Activated T-cell treated with anti-CD3 and anti-CD28 coated beads, Interleukin-2, amount 50 U/mL, for 4 hours (primary cell): Measurements from ENCODE around the gene AP2A2. TPM values are rescaled to one million over a fixed set of nuclear protein-coding genes. Genes with fewer than 3 reads are reported as not detected.
A peak's percentile ranks its signal among the peaks of the same experiment; 100 is the strongest.
"Not testable (repeated sequence)": the region's sequence is repeated elsewhere in the genome, so short reads cannot be mapped to it uniquely, and the experiment has no call there.

Source experiments
- ATAC-seq, 2 donors: fragments of 200-7000 bp; cut with Tn5 transposase; one replicate each; pipeline ENCODE4 v1.10.0; 2021
- DNase-seq: peaks from one replicate; pipeline ENCODE4 v3.0.0-alpha.2; 2020
- H3K27me3 Mint-ChIP-seq: one replicate; pipeline ENCODE4 v1.8.0; 2021; ENCODE audit warnings: low read depth, mixed read lengths
- H3K36me3 Mint-ChIP-seq: one replicate; pipeline ENCODE4 v1.8.0; 2022; ENCODE audit warnings: mixed read lengths; ENCODE audit not compliant: insufficient read depth
- H3K4me1 Mint-ChIP-seq: one replicate; pipeline ENCODE4 v1.8.0; 2021; ENCODE audit warnings: low read depth, mixed read lengths
- H3K4me3 Mint-ChIP-seq: one replicate; pipeline ENCODE4 v1.8.0; 2021; ENCODE audit warnings: mild to moderate bottlenecking, moderate library complexity, mixed read lengths
- H3K9me3 Mint-ChIP-seq: one replicate; pipeline ENCODE4 v1.8.0; 2021; ENCODE audit warnings: mixed read lengths
- total RNA-seq, 3 donors: library from RNA; stranded (reverse); gene quantifications; one replicate each; pipeline ENCODE4 v1.2.1, GENCODE V29; 2021

Gene AP2A2
- total RNA-seq, 3 donors from 2014 or later, result 30.4 to 41.7 (median 38.0) TPM

GRCh38 chr11:1016610-1017126 is 91.0 kb downstream of the AP2A2 start:
- ATAC-seq, result peak; percentile 36 to 45
- not testable (repeated sequence) for H3K9me3 Mint-ChIP-seq, H3K27me3 Mint-ChIP-seq, H3K4me3 Mint-ChIP-seq, DNase-seq
- H3K4me1 Mint-ChIP-seq, result peaks cover 20% of the 10 kb centered on the region
- H3K36me3 Mint-ChIP-seq, result peaks cover 14% of the 10 kb centered on the region

GRCh38 chr11:1017269-1018005 is 91.8 kb downstream of the AP2A2 start:
- Mint-ChIP-seq H3K4me3 (no peak overlapping the region), H3K4me1 (peaks cover 20% of the 10 kb centered on the region), H3K9me3 (no peaks in the 10 kb centered on the region), H3K36me3 (peaks cover 10% of the 10 kb centered on the region), H3K27me3 (no peaks in the 10 kb centered on the region)
- DNase-seq (no peak), ATAC-seq (peak; percentile 31 to 44)

GRCh38 chr11:1018091-1018490 is 92.4 kb downstream of the AP2A2 start:
- Mint-ChIP-seq H3K36me3 (peaks cover 14% of the 10 kb centered on the region), H3K27me3 (no peaks in the 10 kb centered on the region), H3K9me3 (no peaks in the 10 kb centered on the region), H3K4me3 (no peak overlapping the region), H3K4me1 (peaks cover 20% of the 10 kb centered on the region)
- DNase-seq (no peak), ATAC-seq (no peak)

- Mint-ChIP-seq H3K4me3 (no peak overlapping the region), H3K4me1 (peaks cover 20% of the 10 kb centered on the region), H3K27me3 (no peaks in the 10 kb centered on the region), H3K36me3 (peaks cover 15% of the 10 kb centered on the region), H3K9me3 (no peaks in the 10 kb centered on the region)
- ATAC-seq, result no peak
- DNase-seq, result no peak
Observed at GRCh38 chr11:1019321-1019910, 93.7 kb downstream of the AP2A2 start.

GRCh38 chr11:1020211-1020905 is 94.7 kb downstream of the AP2A2 start:
- Mint-ChIP-seq H3K27me3 (no peaks in the 10 kb centered on the region), H3K4me3 (no peak overlapping the region), H3K9me3 (no peaks in the 10 kb centered on the region), H3K36me3 (peaks cover 15% of the 10 kb centered on the region), H3K4me1 (peaks cover 20% of the 10 kb centered on the region)
- DNase-seq, result no peak
- no peak for ATAC-seq

- Mint-ChIP-seq H3K27me3 (no peaks in the 10 kb centered on the region), H3K4me1 (peaks cover 9% of the 10 kb centered on the region), H3K4me3 (no peak overlapping the region), H3K9me3 (no peaks in the 10 kb centered on the region), H3K36me3 (peaks cover 10% of the 10 kb centered on the region)
- no peak for ATAC-seq
- no peak for DNase-seq
Observed at GRCh38 chr11:1022411-1022810, 96.7 kb downstream of the AP2A2 start.

- peaks cover 2% of the 10 kb centered on the region for H3K4me1 Mint-ChIP-seq
- ATAC-seq (no peak), DNase-seq (no peak)
- no peaks in the 10 kb centered on the region for H3K27me3 Mint-ChIP-seq
- H3K36me3 Mint-ChIP-seq, result peaks cover 6% of the 10 kb centered on the region
- H3K9me3 Mint-ChIP-seq, result no peaks in the 10 kb centered on the region
- no peak overlapping the region for H3K4me3 Mint-ChIP-seq
Observed at GRCh38 chr11:1022908-1023810, 97.5 kb downstream of the AP2A2 start.

GRCh38 chr11:1023811-1024596 is 98.3 kb downstream of the AP2A2 start:
- Mint-ChIP-seq H3K36me3 (peaks cover 5% of the 10 kb centered on the region), H3K27me3 (no peaks in the 10 kb centered on the region), H3K4me3 (no peak overlapping the region), H3K4me1 (no peaks in the 10 kb centered on the region), H3K9me3 (no peaks in the 10 kb centered on the region)
- DNase-seq (no peak), ATAC-seq (no peak)

GRCh38 chr11:1024597-1025409 is 99.1 kb downstream of the AP2A2 start:
- ATAC-seq (no peak), DNase-seq (no peak)
- H3K4me3 Mint-ChIP-seq, result no peak overlapping the region
- peaks cover 5% of the 10 kb centered on the region for H3K36me3 Mint-ChIP-seq
- no peaks in the 10 kb centered on the region for H3K9me3 Mint-ChIP-seq
- H3K27me3 Mint-ChIP-seq, result no peaks in the 10 kb centered on the region
- no peaks in the 10 kb centered on the region for H3K4me1 Mint-ChIP-seq

GRCh38 chr11:1025410-1026162 is 99.9 kb downstream of the AP2A2 start:
- Mint-ChIP-seq H3K27me3 (no peaks in the 10 kb centered on the region), H3K4me3 (no peak overlapping the region), H3K9me3 (no peaks in the 10 kb centered on the region), H3K36me3 (peaks cover 5% of the 10 kb centered on the region), H3K4me1 (no peaks in the 10 kb centered on the region)
- DNase-seq (no peak), ATAC-seq (no peak)

- Mint-ChIP-seq H3K4me1 (no peaks in the 10 kb centered on the region), H3K4me3 (no peak overlapping the region), H3K27me3 (no peaks in the 10 kb centered on the region), H3K9me3 (no peaks in the 10 kb centered on the region), H3K36me3 (peaks cover 5% of the 10 kb centered on the region)
- ATAC-seq (no peak), DNase-seq (no peak)
Observed at GRCh38 chr11:1026163-1026450, 100.4 kb downstream of the AP2A2 start.

GRCh38 chr11:1026641-1027482 is 101.2 kb downstream of the AP2A2 start:
- Mint-ChIP-seq H3K27me3 (no peaks in the 10 kb centered on the region), H3K9me3 (no peaks in the 10 kb centered on the region), H3K4me3 (no peak overlapping the region), H3K36me3 (peaks cover 5% of the 10 kb centered on the region), H3K4me1 (no peaks in the 10 kb centered on the region)
- DNase-seq (no peak), ATAC-seq (no peak)
